NCI-H748 (cell line): Measurements from ENCODE around the gene KCNMA1.

Experiments
- DNase-seq: peaks from one replicate; lab custom pipeline; 2025; ENCODE audit not compliant: unreplicated experiment; lab: John Stamatoyannopoulos, UW

The KCNMA1 gene

GRCh38 chr10:77311186-77311585 lies 326.4 kb downstream of the KCNMA1 start:
- DNase-seq = peak; percentile 26

GRCh38 chr10:77310288-77310840 lies 327.2 kb downstream of the KCNMA1 start:
- DNase-seq = no peak

- DNase-seq = no peak
Observed at GRCh38 chr10:77309509-77309908, 328.1 kb downstream of the KCNMA1 start.

DNA sequence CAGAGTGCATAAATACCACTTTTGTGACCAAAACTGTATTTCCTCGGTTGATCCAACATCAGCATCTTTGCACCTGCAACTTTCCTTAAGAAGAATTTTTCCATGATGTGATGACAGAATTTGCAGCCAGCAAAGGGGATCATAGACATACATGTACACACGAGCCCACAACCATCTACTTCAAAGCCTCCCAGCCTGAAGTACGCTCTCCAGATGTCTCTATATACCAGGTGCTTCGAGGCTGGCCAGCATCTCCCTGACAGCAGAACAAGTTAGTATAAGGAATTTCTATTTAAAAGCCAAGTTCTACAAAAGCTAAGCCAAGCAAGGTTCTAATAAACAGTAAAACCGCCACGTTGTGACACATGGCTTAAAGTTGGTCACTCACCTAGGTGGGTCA lies 328.5 kb downstream of the KCNMA1 start:
- no peak for DNase-seq

DNA sequence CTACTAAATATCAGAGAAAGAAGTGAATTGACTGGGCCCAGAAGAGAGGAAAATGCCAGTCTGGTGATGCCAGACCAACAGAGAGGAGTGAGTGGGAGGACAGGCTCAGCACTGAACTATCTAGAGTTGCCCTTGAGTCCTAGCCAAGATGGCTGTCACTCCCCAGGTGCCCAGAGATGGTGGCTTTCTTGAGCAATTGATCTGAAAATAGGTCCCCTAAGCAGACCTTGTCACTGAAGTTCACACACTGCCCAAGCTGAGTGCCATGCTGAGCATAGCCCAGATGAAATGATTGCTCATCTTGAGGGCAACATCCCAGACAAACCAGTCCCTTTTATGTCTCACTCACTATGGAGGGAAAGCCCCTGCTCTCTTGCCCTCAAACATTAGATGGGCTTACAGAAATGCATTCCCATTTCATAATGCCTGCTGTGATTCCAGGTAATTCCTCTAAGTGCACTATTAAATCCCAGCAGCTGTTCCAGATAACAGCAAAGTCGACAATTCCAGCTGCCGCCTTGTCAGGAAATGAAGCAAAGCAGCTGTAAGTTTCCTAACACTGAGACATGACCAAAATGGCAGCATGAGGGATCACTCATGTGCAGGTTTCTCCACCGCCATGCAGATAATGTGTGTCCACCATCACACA lies 329.4 kb downstream of the KCNMA1 start:
- DNase-seq = peak; percentile 7

DNA sequence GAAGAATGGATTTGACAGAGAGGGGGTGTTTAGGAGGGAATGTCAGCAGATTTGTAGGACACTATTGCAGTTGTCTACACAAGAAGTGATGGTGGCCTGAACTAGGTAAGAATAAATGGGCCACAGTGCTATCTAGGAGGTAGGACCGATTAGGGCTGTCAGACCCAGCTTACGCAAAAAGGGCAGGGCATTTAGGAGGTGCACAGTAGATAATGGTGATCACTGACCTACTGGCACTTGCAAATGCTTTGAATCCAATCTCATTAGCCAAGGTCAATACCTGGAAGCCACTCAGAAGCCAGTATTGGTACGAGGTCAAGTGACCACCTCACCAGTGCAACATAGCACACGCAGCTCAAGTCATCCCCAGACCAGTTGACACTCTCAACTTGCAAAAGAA lies 330.9 kb downstream of the KCNMA1 start:
- DNase-seq = no peak

DNA sequence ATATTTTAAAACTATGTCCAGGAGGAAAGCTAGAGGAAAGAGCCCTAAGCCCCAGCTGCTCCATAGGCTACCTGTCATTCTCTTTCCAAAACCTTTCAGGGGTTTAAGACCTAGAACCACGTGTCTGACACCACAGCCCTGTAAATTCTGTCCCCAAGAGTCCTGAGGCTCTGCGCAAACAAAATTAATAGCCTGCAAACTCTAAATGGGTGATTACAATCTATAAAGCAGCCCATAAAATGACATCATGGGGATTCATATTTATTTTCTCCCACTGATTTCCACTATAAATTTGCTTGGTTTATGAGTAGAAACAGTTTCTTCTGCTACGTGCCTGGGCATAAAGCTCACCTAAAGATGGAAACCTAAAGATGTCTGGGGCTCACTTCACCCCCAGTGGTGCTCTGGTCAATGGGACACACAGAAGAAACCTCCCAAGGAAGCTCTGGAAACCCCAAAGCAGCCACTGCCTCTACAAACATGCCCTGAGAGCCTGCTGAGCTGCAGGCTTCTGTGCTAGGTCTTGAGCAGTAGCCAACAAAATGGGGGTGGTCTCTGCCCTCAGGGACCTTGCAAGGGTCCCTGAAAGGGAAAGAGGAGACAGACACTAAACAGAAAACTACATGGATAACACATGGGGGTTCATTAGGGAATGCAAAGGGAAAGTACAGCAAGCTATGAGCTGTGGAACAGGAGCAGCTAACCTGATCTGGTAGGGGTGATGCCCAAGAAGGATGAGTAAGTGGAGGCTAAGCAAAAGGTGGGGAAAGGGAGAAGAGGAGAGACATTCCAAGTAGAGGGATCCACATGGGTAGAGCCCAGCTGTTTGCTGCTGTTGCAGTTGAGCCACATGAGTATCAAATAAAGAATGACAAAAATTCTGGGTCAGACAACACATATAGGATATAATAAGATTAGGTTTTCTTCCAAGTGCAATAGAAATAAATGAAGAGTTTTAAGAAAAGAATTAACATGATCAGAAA lies 331.7 kb downstream of the KCNMA1 start:
- peak; percentile 30 for DNase-seq

- DNase-seq = no peak
Observed at GRCh38 chr10:77304192-77304591, 333.4 kb downstream of the KCNMA1 start.

DNA sequence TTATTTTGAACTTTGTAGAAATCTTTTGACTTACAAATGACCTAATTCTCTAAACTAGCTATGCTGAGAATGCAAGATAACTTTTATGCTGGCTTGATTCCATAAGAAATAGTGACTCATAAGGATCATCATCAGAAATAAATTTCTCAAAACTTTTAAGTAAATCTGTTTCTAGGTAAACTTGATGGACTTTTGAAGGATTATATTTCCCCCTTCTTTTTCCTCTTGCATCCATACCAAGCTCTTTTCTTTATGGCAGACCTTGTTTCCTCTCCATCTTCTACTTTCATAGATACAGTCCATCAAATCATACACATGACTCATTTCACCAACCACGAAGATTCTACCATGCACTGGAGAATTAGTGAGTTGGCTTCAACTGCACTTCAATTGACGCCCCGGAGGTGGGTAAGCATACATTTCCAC lies 336.3 kb downstream of the KCNMA1 start:
- DNase-seq = no peak

DNA sequence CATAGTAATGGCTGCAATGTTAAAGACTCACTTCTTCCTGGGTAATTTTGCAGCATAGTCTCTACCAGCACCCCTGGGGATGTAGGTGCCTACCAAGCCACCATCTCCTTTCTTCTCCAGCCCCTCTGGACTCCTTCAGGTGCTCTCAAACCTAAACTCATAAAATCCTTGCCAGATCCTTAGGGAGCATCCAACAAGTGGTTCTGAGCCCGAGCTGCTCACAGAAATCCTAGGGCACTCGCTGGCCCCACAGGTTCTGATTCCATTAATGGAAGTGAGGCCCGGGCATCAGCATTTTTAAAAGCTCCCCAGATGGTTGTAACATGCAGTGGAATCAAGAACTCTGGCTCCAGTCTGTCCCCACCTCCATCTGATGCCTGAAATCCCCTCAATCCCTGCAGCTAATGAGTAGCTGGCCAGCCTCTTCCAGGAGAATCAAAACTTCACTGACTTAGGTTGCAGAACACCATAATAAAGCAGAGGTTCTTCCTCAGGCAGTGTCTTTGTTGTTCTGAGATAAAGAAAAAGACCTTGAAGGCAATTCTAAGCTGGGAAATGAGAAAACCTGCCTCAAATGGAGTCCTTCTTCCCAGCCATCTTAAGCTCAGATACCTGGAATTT lies 336.8 kb downstream of the KCNMA1 start:
- DNase-seq = no peak

DNA sequence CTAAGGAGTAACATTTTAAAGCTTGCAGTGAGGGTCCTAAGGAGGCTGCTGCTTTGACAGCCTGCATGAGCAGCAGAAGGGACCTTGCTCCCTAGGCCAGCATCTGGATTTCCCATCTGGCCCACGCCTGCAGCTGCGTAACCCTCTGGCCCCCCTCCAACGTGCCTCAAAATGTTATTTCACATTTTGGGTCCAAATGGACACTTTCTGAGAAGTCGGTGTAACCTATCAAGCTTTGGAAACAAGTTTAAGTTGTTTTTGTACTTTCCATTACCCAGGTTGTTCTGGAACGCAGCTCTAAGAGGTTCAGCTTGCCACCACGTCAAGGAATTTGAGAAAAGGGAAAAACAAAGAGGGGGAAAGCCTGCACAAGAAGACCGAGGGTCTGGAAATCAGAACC lies 338.3 kb downstream of the KCNMA1 start:
- no peak for DNase-seq

- DNase-seq = no peak
Observed at GRCh38 chr10:77297393-77297739, 340.2 kb downstream of the KCNMA1 start.

DNA sequence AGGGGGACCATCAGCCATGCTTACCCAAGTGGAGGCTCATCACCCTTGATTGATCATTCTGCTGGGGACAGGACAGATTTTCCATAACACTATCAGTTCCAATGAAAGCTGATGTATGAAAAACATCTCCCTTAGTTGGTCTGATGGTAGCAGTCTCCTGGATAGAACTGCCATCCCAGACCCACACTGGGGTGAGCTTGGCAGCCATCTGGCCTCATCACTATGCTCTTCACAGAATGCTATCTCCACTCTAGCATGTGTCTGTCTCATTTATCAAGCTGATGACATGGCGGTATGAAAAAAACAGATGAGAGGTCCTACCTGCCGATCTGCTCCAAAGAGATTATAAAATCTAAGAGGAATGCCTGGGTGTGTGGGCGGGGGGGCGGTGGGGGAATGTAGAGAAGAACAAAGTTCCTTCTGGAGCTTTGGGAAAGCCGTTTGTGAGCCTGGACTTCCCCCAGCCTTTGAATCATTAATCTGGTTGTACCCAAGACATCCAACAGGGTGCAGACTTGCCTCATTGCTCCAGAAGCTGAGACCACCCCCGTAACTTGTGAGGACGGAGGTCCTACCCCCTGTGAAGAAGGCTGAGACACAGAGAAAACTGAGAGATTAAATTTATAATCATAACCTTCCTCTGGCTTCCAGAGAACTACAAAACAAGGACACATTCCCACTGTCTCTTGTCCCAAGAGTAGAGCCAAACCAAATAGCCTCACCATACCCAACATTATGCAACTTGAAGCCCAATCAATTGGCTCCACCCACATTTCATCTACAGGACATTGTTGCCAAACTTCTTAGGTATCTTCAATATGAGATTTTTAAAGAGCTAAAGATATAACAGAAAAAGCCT lies 340.8 kb downstream of the KCNMA1 start:
- no peak for DNase-seq

- DNase-seq = no peak
Observed at GRCh38 chr10:77293773-77294172, 343.8 kb downstream of the KCNMA1 start.

- no peak for DNase-seq
Observed at GRCh38 chr10:77293347-77293746, 344.3 kb downstream of the KCNMA1 start.

GRCh38 chr10:77291596-77292505 lies 345.8 kb downstream of the KCNMA1 start:
- no peak for DNase-seq

- no peak for DNase-seq
Observed at GRCh38 chr10:77290528-77291155, 347.0 kb downstream of the KCNMA1 start.

DNA sequence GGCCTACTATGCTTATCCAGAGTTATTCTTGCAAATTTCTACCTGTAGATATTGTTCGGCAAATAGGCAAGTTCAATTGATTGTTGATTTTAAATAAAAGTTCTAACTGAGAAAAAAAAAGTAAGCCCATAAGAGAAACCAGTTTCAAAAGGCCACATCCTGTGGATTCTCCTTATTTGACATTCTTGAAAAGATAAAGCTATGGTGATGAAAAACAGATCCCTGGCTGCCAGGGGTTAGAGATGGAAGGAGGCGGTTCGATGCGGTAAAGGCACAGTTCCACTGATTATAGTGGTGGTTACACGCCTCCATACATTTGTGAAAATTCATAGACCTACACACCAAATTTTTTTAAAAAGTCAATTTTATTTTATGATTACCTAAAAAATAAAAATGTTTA lies 347.8 kb downstream of the KCNMA1 start:
- no peak for DNase-seq

- DNase-seq = no peak
Observed at GRCh38 chr10:77289027-77289501, 348.5 kb downstream of the KCNMA1 start.
